AG04450 (cell line): Measurements from ENCODE around the gene EDN1. TPM values are rescaled to one million over a fixed set of nuclear protein-coding genes. Genes with fewer than 3 reads are reported as not detected.
A peak's percentile ranks its signal among the peaks of the same experiment; 100 is the strongest.

Experiments
- CTCF ChIA-PET: fragments of 300-600, 350-600 bp; formaldehyde crosslinking; extraction: SDS; loops from one replicate; lab custom pipeline; 2022; ENCODE audit warnings: antibody characterized with exemption, inconsistent platforms; lab: Charles Lee
- POLR2A ChIA-PET: fragments of 350-600 bp; formaldehyde crosslinking; extraction: SDS; loops from one replicate; lab custom pipeline; 2021; ENCODE audit warnings: antibody characterized with exemption, inconsistent platforms; lab: Yijun Ruan, JAX
- DNase-seq: peaks from one replicate; pipeline ENCODE4 v3.0.0-alpha.2; 2011; ENCODE audit warnings: low read depth, low spot score
- H3K27ac ChIP-seq: one replicate; pipeline ENCODE4 v1.5.1; 2012; ENCODE audit warnings: low read depth, low read length, control low read depth
- H3K27me3 ChIP-seq: one replicate; pipeline ENCODE4 v1.6.0; 2012; ENCODE audit warnings: low read length; ENCODE audit not compliant: control insufficient read depth, insufficient read depth
- H3K4me3 ChIP-seq: 2 replicates; pipeline ENCODE4 v1.5.1; 2011; ENCODE audit warnings: mild to moderate bottlenecking, low read depth, low read length, control low read depth
- H3K9me3 ChIP-seq: 2 replicates; pipeline ENCODE4 v1.5.1; 2012; ENCODE audit warnings: low read length; ENCODE audit not compliant: control insufficient read depth, insufficient read depth
- polyA plus RNA-seq: library from polyadenylated mRNA; depleted of rRNA; stranded (reverse); fragments of >200 nt; gene quantifications from 2 replicates; pipeline ENCODE4 v1.2.3, GENCODE V29; 2011
- TF ChIP-seq, protein P1 (sequence below): IDR thresholded peaks from 2 replicates; pipeline ENCODE4 v1.5.1; 2011; ENCODE audit warnings: low read depth, low read length, control low read depth, inconsistent platforms

Gene EDN1
- polyA plus RNA-seq, 1 experiment: 2.1 TPM

DNA sequence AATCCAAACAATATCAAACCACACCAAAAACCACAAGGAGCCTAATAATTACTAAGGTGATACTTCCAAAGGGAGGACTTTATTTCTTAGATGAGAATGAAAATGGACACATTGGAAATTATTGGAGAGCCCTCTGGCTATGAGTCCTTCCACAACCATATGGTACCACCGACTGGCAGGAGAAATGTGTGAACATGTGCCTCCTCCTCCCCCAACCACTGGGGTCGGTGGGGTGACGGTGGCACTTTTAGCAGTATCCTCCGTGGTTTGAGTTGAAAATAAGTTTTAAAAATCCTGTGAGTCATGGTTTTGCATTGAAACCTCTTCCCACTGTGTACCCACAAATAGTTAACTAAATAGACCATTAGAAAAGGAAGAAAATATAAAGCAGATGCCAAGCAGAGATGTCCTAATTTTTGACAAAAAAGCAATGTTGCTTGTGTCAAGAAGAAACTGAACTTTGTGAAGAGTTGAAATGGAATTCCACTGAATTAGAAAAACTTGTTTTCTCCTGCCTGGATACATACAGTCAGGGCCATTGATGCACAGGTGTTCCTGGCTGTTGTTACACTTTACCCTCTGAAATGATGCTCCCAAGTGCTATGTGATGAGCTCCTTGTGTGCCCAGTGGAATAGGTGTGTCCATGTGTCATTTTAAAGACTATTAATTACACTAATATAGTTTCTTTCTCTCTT lies 3.2 kb downstream of the EDN1 start:
- ChIA-PET POLR2A (no interaction called here), CTCF (interaction anchor here (6.7 kb wide), 1 partner anchor 313 kb away, joined by 220 read pairs; no protein-coding TSS in a partner anchor)
- DNase-seq: no peak
- Histone ChIP-seq H3K4me3 (no peak overlapping the region), H3K27ac (no peak overlapping the region), H3K9me3 (no peaks in the 10 kb centered on the region), H3K27me3 (no peaks in the 10 kb centered on the region)
- TF ChIP-seq, protein P1, sequence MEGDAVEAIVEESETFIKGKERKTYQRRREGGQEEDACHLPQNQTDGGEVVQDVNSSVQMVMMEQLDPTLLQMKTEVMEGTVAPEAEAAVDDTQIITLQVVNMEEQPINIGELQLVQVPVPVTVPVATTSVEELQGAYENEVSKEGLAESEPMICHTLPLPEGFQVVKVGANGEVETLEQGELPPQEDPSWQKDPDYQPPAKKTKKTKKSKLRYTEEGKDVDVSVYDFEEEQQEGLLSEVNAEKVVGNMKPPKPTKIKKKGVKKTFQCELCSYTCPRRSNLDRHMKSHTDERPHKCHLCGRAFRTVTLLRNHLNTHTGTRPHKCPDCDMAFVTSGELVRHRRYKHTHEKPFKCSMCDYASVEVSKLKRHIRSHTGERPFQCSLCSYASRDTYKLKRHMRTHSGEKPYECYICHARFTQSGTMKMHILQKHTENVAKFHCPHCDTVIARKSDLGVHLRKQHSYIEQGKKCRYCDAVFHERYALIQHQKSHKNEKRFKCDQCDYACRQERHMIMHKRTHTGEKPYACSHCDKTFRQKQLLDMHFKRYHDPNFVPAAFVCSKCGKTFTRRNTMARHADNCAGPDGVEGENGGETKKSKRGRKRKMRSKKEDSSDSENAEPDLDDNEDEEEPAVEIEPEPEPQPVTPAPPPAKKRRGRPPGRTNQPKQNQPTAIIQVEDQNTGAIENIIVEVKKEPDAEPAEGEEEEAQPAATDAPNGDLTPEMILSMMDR: no peak

DNA sequence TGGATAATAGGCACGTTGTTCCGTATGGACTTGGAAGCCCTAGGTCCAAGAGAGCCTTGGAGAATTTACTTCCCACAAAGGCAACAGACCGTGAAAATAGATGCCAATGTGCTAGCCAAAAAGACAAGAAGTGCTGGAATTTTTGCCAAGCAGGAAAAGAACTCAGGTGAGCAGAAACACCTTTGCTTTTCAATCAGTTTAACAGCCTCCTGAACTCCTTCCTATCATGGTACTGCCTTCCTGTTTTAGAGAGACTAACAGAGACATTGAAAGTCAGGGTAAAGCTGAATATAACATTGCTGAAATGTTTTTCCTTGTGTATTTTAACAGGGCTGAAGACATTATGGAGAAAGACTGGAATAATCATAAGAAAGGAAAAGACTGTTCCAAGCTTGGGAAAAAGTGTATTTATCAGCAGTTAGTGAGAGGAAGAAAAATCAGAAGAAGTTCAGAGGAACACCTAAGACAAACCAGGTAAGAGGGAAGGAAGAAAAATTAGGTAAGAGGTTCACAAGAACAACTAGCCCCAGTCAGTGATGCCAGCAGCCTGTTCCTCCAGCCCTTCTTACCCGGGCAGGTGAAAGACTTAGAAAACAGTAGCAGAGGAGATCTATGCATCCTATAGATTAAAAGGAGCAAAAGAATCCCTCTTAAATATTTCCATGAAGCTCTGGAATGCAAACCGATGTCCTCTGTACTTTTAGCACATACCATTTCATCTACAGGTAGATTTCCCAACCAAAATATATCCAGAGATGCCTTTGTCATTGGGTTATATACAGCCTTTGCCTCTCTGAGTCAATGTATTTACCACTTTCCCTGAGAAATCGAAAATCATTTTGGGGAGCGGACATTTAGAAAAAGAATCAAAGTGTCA lies 4.0 kb downstream of the EDN1 start:
- DNase-seq: no peak
- CTCF ChIA-PET: interaction anchor here (0.5 to 6.7 kb wide), 2 partner anchors 313 to 693 kb away, joined by 3 to 220 read pairs; no protein-coding TSS in a partner anchor
- H3K4me3 ChIP-seq: no peak overlapping the region
- no peaks in the 10 kb centered on the region for H3K9me3 ChIP-seq
- H3K27ac ChIP-seq: no peak overlapping the region
- H3K27me3 ChIP-seq: no peaks in the 10 kb centered on the region
- POLR2A ChIA-PET: no interaction called here
- TF ChIP-seq, protein P1: no peak

DNA sequence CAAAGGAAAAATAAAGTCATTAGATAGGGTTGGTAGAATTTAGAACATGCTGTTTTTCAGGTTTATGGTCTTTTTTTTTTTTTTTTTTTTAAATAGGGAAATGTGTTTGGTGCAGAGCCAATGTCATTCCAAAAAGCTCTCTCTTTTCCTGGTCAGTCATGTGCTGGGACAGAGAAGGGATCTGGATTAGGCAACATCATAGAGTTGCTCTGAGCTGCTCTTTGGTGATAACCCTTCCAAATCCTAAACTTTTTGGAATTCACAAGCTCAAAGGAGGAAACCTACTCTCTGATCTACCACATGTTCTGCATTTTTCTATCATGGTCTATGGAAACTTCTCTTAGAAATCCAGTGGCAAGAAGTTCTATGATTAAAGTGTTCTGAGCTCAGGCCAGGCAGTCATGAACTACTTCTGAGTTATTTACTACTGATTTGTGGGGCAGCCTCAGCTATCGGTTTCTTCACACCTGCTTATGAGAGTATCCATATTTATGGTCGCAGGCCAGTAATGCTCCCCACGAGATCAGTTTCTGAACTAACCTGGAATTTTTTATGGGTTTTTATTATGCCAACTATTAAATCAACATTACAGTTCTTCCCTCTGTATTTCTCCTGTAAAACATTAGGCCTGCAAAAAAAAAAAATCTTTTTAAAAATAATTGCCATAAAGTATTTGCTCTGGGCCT lies 4.8 kb downstream of the EDN1 start:
- H3K27ac ChIP-seq: no peak overlapping the region
- DNase-seq: no peak
- CTCF ChIA-PET: interaction anchor here (0.5 to 6.7 kb wide), 2 partner anchors 312 to 694 kb away, joined by 3 to 220 read pairs; no protein-coding TSS in a partner anchor

DNA sequence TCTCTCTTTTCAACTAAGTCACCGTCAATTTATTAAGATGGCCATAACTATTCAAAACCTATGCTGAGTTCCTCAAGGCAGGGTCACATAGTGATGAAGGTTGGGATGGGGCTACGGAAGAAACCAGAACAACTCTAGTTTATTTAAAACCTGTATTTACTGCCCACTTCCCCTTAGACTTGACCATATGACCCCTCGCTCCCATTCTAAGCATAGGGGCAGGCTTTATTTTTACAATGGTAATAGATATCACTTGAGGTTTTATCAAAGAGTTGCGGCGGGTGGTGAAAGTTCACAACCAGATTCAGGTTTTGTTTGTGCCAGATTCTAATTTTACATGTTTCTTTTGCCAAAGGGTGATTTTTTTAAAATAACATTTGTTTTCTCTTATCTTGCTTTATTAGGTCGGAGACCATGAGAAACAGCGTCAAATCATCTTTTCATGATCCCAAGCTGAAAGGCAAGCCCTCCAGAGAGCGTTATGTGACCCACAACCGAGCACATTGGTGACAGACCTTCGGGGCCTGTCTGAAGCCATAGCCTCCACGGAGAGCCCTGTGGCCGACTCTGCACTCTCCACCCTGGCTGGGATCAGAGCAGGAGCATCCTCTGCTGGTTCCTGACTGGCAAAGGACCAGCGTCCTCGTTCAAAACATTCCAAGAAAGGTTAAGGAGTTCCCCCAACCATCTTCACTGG lies 5.5 kb downstream of the EDN1 start:
- H3K27ac ChIP-seq: peak overlapping the region; percentile 67
- DNase-seq: no peak
- H3K27me3 ChIP-seq: no peaks in the 10 kb centered on the region
- TF ChIP-seq, protein P1: no peak
- no peaks in the 10 kb centered on the region for H3K9me3 ChIP-seq
- H3K4me3 ChIP-seq: no peak overlapping the region
- CTCF ChIA-PET: interaction anchor here (6.7 kb wide), 1 partner anchor 311 kb away, joined by 220 read pairs; no protein-coding TSS in a partner anchor
- POLR2A ChIA-PET: interaction anchor here (0.7 kb wide), 1 partner anchor 119 kb away, joined by 3 read pairs; no protein-coding TSS in a partner anchor

More for the DNA sequence above, 4.8 kb downstream of the EDN1 start:
- POLR2A ChIA-PET: interaction anchor here (0.6 to 0.7 kb wide), 2 partner anchors 118 to 161 kb away, joined by 3 to 11 read pairs; no protein-coding TSS in a partner anchor
- Histone ChIP-seq H3K9me3 (no peaks in the 10 kb centered on the region), H3K4me3 (no peak overlapping the region), H3K27me3 (no peaks in the 10 kb centered on the region)
- TF ChIP-seq, protein P1: no peak
